C1 segment of cervical spinal cord (tissue), 14 donors: ENCODE results near the gene S1PR4.
A peak's percentile ranks its signal among the peaks of the same experiment; 100 is the strongest.
"Not testable (repeated sequence)": the region's sequence is repeated elsewhere in the genome, so short reads cannot be mapped to it uniquely, and the experiment has no call there.

Source experiments
- DNase-seq, 14 donors: peaks; one replicate each; lab custom pipeline; 2025; lab: John Stamatoyannopoulos, UW

The S1PR4 gene

GRCh38 chr19:3179739-3180293 is 1.2 kb downstream of the S1PR4 start:
- DNase-seq, result no peak

GRCh38 chr19:3183721-3184641 is 5.4 kb downstream of the S1PR4 start:
- no peak for DNase-seq

- peak in 5 of 14 donors; percentile 31 to 95 (median 75) for DNase-seq
Observed at GRCh38 chr19:3184847-3185460, 6.4 kb downstream of the S1PR4 start.

- peak; percentile 90 to 100 (median 99) for DNase-seq
Observed at GRCh38 chr19:3185461-3186159, 7.0 kb downstream of the S1PR4 start, which contains the start of gene NCLN. Gene NCLN (plus strand): TSS chr19:3185930. CDS start chr19:3186031, 101 bp downstream.

- peak in 1 of 14 donors; percentile 31 for DNase-seq
Observed at GRCh38 chr19:3186160-3186688, 7.7 kb downstream of the S1PR4 start.

GRCh38 chr19:3186891-3187661 is 8.5 kb downstream of the S1PR4 start:
- DNase-seq, result no peak

- DNase-seq, result no peak
Observed at GRCh38 chr19:3187662-3188511, 9.3 kb downstream of the S1PR4 start.

- no peak for DNase-seq
Observed at GRCh38 chr19:3188627-3189596, 10.3 kb downstream of the S1PR4 start.

- DNase-seq, result no peak
Observed at GRCh38 chr19:3189702-3190469, 11.3 kb downstream of the S1PR4 start.

- DNase-seq, result no peak
Observed at GRCh38 chr19:3190470-3190770, 11.9 kb downstream of the S1PR4 start.

- DNase-seq, result no peak
Observed at GRCh38 chr19:3190921-3191805, 12.6 kb downstream of the S1PR4 start.

GRCh38 chr19:3191806-3192104 is 13.2 kb downstream of the S1PR4 start:
- not testable (repeated sequence) for DNase-seq

- DNase-seq, result no peak
Observed at GRCh38 chr19:3192228-3192635, 13.7 kb downstream of the S1PR4 start.

- DNase-seq, result no peak
Observed at GRCh38 chr19:3192684-3193083, 14.1 kb downstream of the S1PR4 start.

- no peak for DNase-seq
Observed at GRCh38 chr19:3193256-3194105, 14.9 kb downstream of the S1PR4 start.
